MM.1S (cell line): ENCODE data around the gene DKKL1.

ENCODE experiments used
- DNase-seq: peaks from one replicate; pipeline ENCODE4 v3.0.0-alpha.2; 2015
- H2AFZ ChIP-seq: fragments of 300-600 bp; sonication (generic); 2 replicates; pipeline ENCODE4 v1.6.0; 2016; ENCODE audit warnings: antibody characterized with exemption, low read length
- H3F3A ChIP-seq: fragments of 300-600 bp; sonication (generic); 2 replicates; pipeline ENCODE4 v1.6.1; 2016; ENCODE audit warnings: mild to moderate bottlenecking, antibody characterized with exemption, low read length, moderate library complexity, mixed read lengths; ENCODE audit not compliant: insufficient read depth
- H3K27ac ChIP-seq: fragments of 300-600 bp; sonication (generic); 2 replicates; pipeline ENCODE4 v1.5.1; 2016; ENCODE audit warnings: mild to moderate bottlenecking, low read length
- H3K27me3 ChIP-seq: fragments of 300-600 bp; sonication (generic); replicated peaks from 2 replicates; pipeline ENCODE4 v1.6.0; 2016; ENCODE audit warnings: low read length; ENCODE audit not compliant: insufficient read depth
- H3K36me3 ChIP-seq: fragments of 300-600 bp; sonication (generic); replicated peaks from 2 replicates; pipeline ENCODE4 v1.6.1; 2016; ENCODE audit warnings: mild to moderate bottlenecking, low read length, mixed read lengths; ENCODE audit not compliant: insufficient read depth
- H3K4me1 ChIP-seq: fragments of 300-600 bp; sonication (generic); 2 replicates; pipeline ENCODE4 v1.6.1; 2016; ENCODE audit warnings: low read length, mixed read lengths
- H3K4me2 ChIP-seq: fragments of 300-600 bp; sonication (generic); 2 replicates; pipeline ENCODE4 v1.6.0; 2016; ENCODE audit warnings: low read depth, low read length
- H3K4me3 ChIP-seq: fragments of 300-600 bp; sonication (generic); 2 replicates; pipeline ENCODE4 v1.5.1; 2016; ENCODE audit warnings: low read length, mixed read lengths
- H3K79me2 ChIP-seq: fragments of 300-600 bp; sonication (generic); 2 replicates; pipeline ENCODE4 v1.6.1; 2016; ENCODE audit warnings: mixed run types, low read length, mixed read lengths
- H3K9ac ChIP-seq: fragments of 300-600 bp; sonication (generic); 2 replicates; pipeline ENCODE4 v1.6.1; 2016; ENCODE audit warnings: low read length, mixed read lengths
- H3K9me2 ChIP-seq: fragments of 300-600 bp; sonication (generic); replicated peaks from 2 replicates; pipeline ENCODE4 v1.6.1; 2016; ENCODE audit warnings: mild to moderate bottlenecking, low read length, mixed read lengths; ENCODE audit not compliant: insufficient read depth
- H3K9me3 ChIP-seq: fragments of 300-600 bp; sonication (generic); replicated peaks from 2 replicates; pipeline ENCODE4 v1.6.1; 2016; ENCODE audit warnings: mild to moderate bottlenecking, low read length, mixed read lengths; ENCODE audit not compliant: insufficient read depth
- H4K20me1 ChIP-seq: fragments of 300-600 bp; sonication (generic); 2 replicates; pipeline ENCODE4 v1.6.1; 2016; ENCODE audit warnings: mild to moderate bottlenecking, low read length, moderate library complexity, mixed read lengths; ENCODE audit not compliant: insufficient read depth
- CTCF ChIP-seq: fragments of 300-600 bp; sonication (generic); IDR thresholded peaks from 2 replicates; pipeline ENCODE4 v1.5.1; 2016; ENCODE audit warnings: antibody characterized with exemption, low read length, mixed read lengths
- EZH2 ChIP-seq: fragments of 300-600 bp; sonication (generic); optimal IDR thresholded peaks from 2 replicates; pipeline ENCODE3; 2017; ENCODE audit warnings: low read depth, mild to moderate bottlenecking, antibody characterized with exemption, low read length, mixed read lengths
- EZH2phosphoT487 ChIP-seq: fragments of 300-600 bp; sonication (generic); IDR thresholded peaks from 2 replicates; pipeline ENCODE4 v1.6.1; 2018; ENCODE audit warnings: antibody characterized with exemption, low read length

DKKL1 gene

GRCh38 chr19:49335784-49336481 is 27.7 kb upstream of the DKKL1 start:
- no peak overlapping the region for H3K27ac ChIP-seq
- no peak for TF ChIP-seq EZH2
- TF ChIP-seq EZH2phosphoT487: no peak
- TF ChIP-seq CTCF: no peak
- H3K4me2 ChIP-seq: peak overlapping the region; percentile 88
- no peaks in the 10 kb centered on the region for H3K9me2 ChIP-seq
- peak overlapping the region; percentile 57; the same call in 1 of the 2 replicates for H3K9ac ChIP-seq
- no peak for DNase-seq
- H3K4me1 ChIP-seq: peaks cover 16% of the 10 kb centered on the region
- no peaks in the 10 kb centered on the region for H3K9me3 ChIP-seq
- peak overlapping the region; percentile 82 for H3K4me3 ChIP-seq
- no peaks in the 10 kb centered on the region for H3K79me2 ChIP-seq
- no peaks in the 10 kb centered on the region for H4K20me1 ChIP-seq
- no peaks in the 10 kb centered on the region for H3K36me3 ChIP-seq
- no peaks in the 10 kb centered on the region for H3F3A ChIP-seq
- H2AFZ ChIP-seq: peak overlapping the region; percentile 86
- no peaks in the 10 kb centered on the region for H3K27me3 ChIP-seq

- TF ChIP-seq CTCF: no peak
- TF ChIP-seq EZH2phosphoT487: no peak
- TF ChIP-seq EZH2: no peak
- Histone ChIP-seq H3K4me2 (no peak overlapping the region), H3K36me3 (no peaks in the 10 kb centered on the region), H3K9me3 (no peaks in the 10 kb centered on the region), H3K27me3 (no peaks in the 10 kb centered on the region), H2AFZ (no peak overlapping the region), H3K9ac (no peak overlapping the region), H3K4me3 (no peak overlapping the region), H4K20me1 (no peaks in the 10 kb centered on the region), H3K27ac (no peak overlapping the region), H3K79me2 (no peaks in the 10 kb centered on the region), H3F3A (no peaks in the 10 kb centered on the region), H3K4me1 (peaks cover 16% of the 10 kb centered on the region), H3K9me2 (no peaks in the 10 kb centered on the region)
- DNase-seq: no peak
These were observed 27.0 kb upstream of the DKKL1 start for GRCh38 chr19:49336482-49337266.

- Histone ChIP-seq H3K36me3 (no peaks in the 10 kb centered on the region), H3K4me2 (no peak overlapping the region), H3K9ac (no peak overlapping the region), H3K9me2 (no peaks in the 10 kb centered on the region), H3K4me3 (no peak overlapping the region), H2AFZ (no peak overlapping the region), H3F3A (no peaks in the 10 kb centered on the region), H3K79me2 (no peaks in the 10 kb centered on the region), H4K20me1 (no peaks in the 10 kb centered on the region), H3K27me3 (no peaks in the 10 kb centered on the region), H3K27ac (no peak overlapping the region), H3K9me3 (no peaks in the 10 kb centered on the region), H3K4me1 (peaks cover 16% of the 10 kb centered on the region)
- DNase-seq: no peak
- no peak for TF ChIP-seq EZH2phosphoT487
- TF ChIP-seq EZH2: no peak
- no peak for TF ChIP-seq CTCF
These were observed 26.2 kb upstream of the DKKL1 start for GRCh38 chr19:49337267-49338022.
